Gastrocnemius medialis (tissue), 4 donors: ENCODE results near the gene NEURL4.

Experiments used
- CTCF ChIP-seq, 5 experiments: fragments of 450-650 bp in 3 of 5; fragments of 200-600 bp in 2 of 5; sonication (generic) in 2 of 5; IDR thresholded peaks in 4 of 5; conservative IDR thresholded peaks in 1 of 5; 1 replicate in 4 of 5; 2 replicates in 1 of 5; pipeline ENCODE4 v1.5.1; 2016 to 2019; ENCODE audit warnings: antibody characterized with exemption in 5 of 5, mild to moderate bottlenecking in 3 of 5, moderate library complexity in 3 of 5
- POLR2A ChIP-seq, 2 donors: fragments of 450-650 bp; IDR thresholded peaks; one replicate each; pipeline ENCODE4 v1.6.1; 2017; ENCODE audit warnings: antibody characterized with exemption in 2 of 2, mild to moderate bottlenecking in 2 of 2, moderate library complexity in 2 of 2

- TF ChIP-seq CTCF (IDR thresholded peaks at IDR 0.05 in 4 of 5, conservative IDR thresholded peaks at IDR 0.05 in 1 of 5): no peak
- no peak for TF ChIP-seq POLR2A (IDR thresholded peaks at IDR 0.05)
These were observed 38.9 kb upstream of the NEURL4 start for GRCh38 chr17:7367918-7368598.
